HEK293 (cell line): ENCODE measurements around the gene HERC4.

ENCODE experiments used
- CTCF ChIA-PET: fragments of 350-600 bp; formaldehyde crosslinking; extraction: SDS; loops from one replicate; lab custom pipeline; 2021; ENCODE audit warnings: antibody characterized with exemption; lab: Yijun Ruan, JAX
- POLR2A ChIA-PET: fragments of 300-600 bp; formaldehyde crosslinking; extraction: SDS; loops from one replicate; lab custom pipeline; 2020; ENCODE audit warnings: antibody characterized with exemption, inconsistent platforms; lab: Yijun Ruan, JAX
- H3K27ac ChIP-seq: fragments of 200-500 bp; sonication (Bioruptor generic); 2 replicates; pipeline ENCODE4 v1.5.1; 2014; ENCODE audit warnings: low read depth, low read length, control low read depth, inconsistent platforms; ENCODE audit errors: extremely low read depth
- H3K36me3 ChIP-seq, 2 experiments: fragments of 200-500 bp in 1 of 2; sonication (Bioruptor generic) in 1 of 2; 1 replicate in 1 of 2; 2 replicates in 1 of 2; pipeline ENCODE4 v1.5.1; 2014 to 2017; ENCODE audit warnings: inconsistent platforms in 2 of 2, low read length in 2 of 2; ENCODE audit not compliant: control insufficient read depth in 2 of 2, insufficient read depth in 1 of 2
- H3K4me1 ChIP-seq: fragments of 200-500 bp; sonication (Bioruptor generic); 2 replicates; pipeline ENCODE4 v1.5.1; 2014; ENCODE audit warnings: mild to moderate bottlenecking, low read length, inconsistent platforms; ENCODE audit not compliant: control insufficient read depth, insufficient read depth
- H3K4me3 ChIP-seq: 2 replicates; pipeline ENCODE4 v1.5.1; 2011; ENCODE audit warnings: low read depth, mild to moderate bottlenecking, control low read depth, low read length, moderate library complexity
- H3K9me3 ChIP-seq: fragments of 200-500 bp; sonication (Bioruptor generic); 2 replicates; pipeline ENCODE4 v1.5.1; 2014; ENCODE audit warnings: low read depth, low read length, inconsistent platforms; ENCODE audit not compliant: control insufficient read depth, insufficient read depth
- IKZF3 ChIP-seq: fragments of 450-650 bp; IDR thresholded peaks from 2 replicates; pipeline ENCODE4 v1.5.0; 2018; ENCODE audit warnings: missing biosample characterization, mild to moderate bottlenecking, missing genetic modification characterization, moderate library complexity
- PRDM1 ChIP-seq: fragments of 450-650 bp; formaldehyde crosslinking; IDR thresholded peaks from 2 replicates; pipeline ENCODE4; 2016; ENCODE audit warnings: missing biosample characterization, missing genetic modification characterization
- SP7 ChIP-seq: fragments of 450-650 bp; formaldehyde crosslinking; IDR thresholded peaks from 2 replicates; pipeline ENCODE4 v1.5.1; 2016; ENCODE audit warnings: missing biosample characterization, missing genetic modification characterization
- ZBTB1 ChIP-seq: fragments of 450-650 bp; formaldehyde crosslinking; IDR thresholded peaks from 2 replicates; pipeline ENCODE4 v1.5.1; 2016; ENCODE audit warnings: missing biosample characterization, missing genetic modification characterization
- ZBTB20 ChIP-seq: fragments of 450-650 bp; formaldehyde crosslinking; IDR thresholded peaks from 2 replicates; pipeline ENCODE4 v1.5.1; 2016; ENCODE audit warnings: missing biosample characterization, missing genetic modification characterization
- ZBTB26 ChIP-seq: fragments of 450-650 bp; formaldehyde crosslinking; optimal IDR thresholded peaks from 2 replicates; pipeline ENCODE3; 2016; ENCODE audit warnings: missing biosample characterization, mild to moderate bottlenecking, missing genetic modification characterization
- ZEB2 ChIP-seq: fragments of 450-650 bp; formaldehyde crosslinking; IDR thresholded peaks from 2 replicates; pipeline ENCODE4 v1.5.1; 2016; ENCODE audit warnings: missing biosample characterization, missing genetic modification characterization
- ZFP37 ChIP-seq: fragments of 450-650 bp; formaldehyde crosslinking; IDR thresholded peaks from 2 replicates; pipeline ENCODE4 v1.5.1; 2016; ENCODE audit warnings: missing biosample characterization, missing genetic modification characterization
- ZNF174 ChIP-seq: fragments of 450-650 bp; formaldehyde crosslinking; IDR thresholded peaks from 2 replicates; pipeline ENCODE4 v1.5.0; 2017; ENCODE audit warnings: missing biosample characterization, mild to moderate bottlenecking, missing genetic modification characterization
- ZNF548 ChIP-seq: fragments of 450-650 bp; formaldehyde crosslinking; IDR thresholded peaks from 2 replicates; pipeline ENCODE4 v1.5.1; 2016; ENCODE audit warnings: missing biosample characterization, missing genetic modification characterization
- ZNF549 ChIP-seq: fragments of 450-650 bp; IDR thresholded peaks from 2 replicates; pipeline ENCODE4 v1.5.1; 2018; ENCODE audit warnings: missing biosample characterization, missing genetic modification characterization, mild to moderate bottlenecking, inconsistent platforms, moderate library complexity
- ZNF658 ChIP-seq: fragments of 450-650 bp; formaldehyde crosslinking; IDR thresholded peaks from 2 replicates; pipeline ENCODE4; 2016; ENCODE audit warnings: missing biosample characterization, missing genetic modification characterization
- ZNF692 ChIP-seq: fragments of 450-650 bp; formaldehyde crosslinking; IDR thresholded peaks from 2 replicates; pipeline ENCODE4 v1.5.1; 2016; ENCODE audit warnings: missing biosample characterization, missing genetic modification characterization
- ZSCAN5A ChIP-seq: fragments of 450-650 bp; formaldehyde crosslinking; IDR thresholded peaks from 2 replicates; pipeline ENCODE4 v1.5.1; 2016; ENCODE audit warnings: missing biosample characterization, missing genetic modification characterization
- TF ChIP-seq, protein P1 (sequence below): fragments of 450-650 bp; formaldehyde crosslinking; IDR thresholded peaks from 2 replicates; pipeline ENCODE4 v1.5.1; 2016; ENCODE audit warnings: missing biosample characterization, missing genetic modification characterization
- TF ChIP-seq, protein P2 (sequence below): fragments of 450-650 bp; formaldehyde crosslinking; IDR thresholded peaks from 2 replicates; pipeline ENCODE4 v1.5.1; 2016; ENCODE audit warnings: missing biosample characterization, missing genetic modification characterization
- TF ChIP-seq, protein P3 (sequence below): fragments of 450-650 bp; IDR thresholded peaks from 2 replicates; pipeline ENCODE4 v1.5.1; 2018; ENCODE audit warnings: missing biosample characterization, mild to moderate bottlenecking, missing genetic modification characterization

Gene HERC4

DNA sequence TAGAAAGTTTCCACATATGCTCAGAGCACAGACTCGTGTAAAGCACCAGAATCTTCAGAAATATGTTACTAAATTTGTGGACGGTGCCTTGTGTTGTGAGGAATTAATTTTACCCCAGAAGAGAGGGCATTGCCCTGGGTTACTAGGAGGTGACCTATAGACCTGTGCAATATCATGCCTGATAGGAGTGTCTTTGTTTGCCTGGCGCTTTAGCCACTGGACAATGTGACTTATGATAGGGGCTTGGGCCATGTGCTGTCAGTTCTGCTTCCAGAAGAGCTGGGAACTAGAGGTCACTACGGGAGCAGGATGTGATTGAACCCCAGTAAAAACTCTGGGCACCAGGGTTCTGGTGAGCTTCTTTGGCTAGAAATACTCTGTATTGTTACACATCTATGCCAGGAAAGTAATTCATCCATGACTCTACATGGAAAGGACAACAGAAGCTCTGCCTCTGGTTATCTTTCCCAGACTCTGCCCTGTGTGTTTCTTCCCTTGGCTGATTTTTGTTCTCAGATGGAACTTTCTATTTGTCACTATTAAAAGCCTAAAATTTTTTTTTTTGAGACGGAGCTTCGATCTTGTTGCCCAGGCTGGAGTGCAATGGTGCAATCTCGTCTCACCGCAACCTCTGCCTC is 115.1 kb downstream of the HERC4 start:
- no peak overlapping the region for H3K27ac ChIP-seq
- no peak overlapping the region for H3K4me3 ChIP-seq
- H3K4me1 ChIP-seq: no peaks in the 10 kb centered on the region
- TF ChIP-seq ZBTB1: no peak
- no peak for TF ChIP-seq ZFP37 (tag by site-specific recombination)
- TF ChIP-seq, protein P1, sequence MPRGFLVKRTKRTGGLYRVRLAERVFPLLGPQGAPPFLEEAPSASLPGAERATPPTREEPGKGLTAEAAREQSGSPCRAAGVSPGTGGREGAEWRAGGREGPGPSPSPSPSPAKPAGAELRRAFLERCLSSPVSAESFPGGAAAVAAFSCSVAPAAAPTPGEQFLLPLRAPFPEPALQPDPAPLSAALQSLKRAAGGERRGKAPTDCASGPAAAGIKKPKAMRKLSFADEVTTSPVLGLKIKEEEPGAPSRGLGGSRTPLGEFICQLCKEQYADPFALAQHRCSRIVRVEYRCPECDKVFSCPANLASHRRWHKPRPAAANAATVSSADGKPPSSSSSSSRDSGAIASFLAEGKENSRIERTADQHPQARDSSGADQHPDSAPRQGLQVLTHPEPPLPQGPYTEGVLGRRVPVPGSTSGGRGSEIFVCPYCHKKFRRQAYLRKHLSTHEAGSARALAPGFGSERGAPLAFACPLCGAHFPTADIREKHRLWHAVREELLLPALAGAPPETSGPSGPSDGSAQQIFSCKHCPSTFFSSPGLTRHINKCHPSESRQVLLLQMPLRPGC (tag by site-specific recombination): no peak
- TF ChIP-seq, protein P2, sequence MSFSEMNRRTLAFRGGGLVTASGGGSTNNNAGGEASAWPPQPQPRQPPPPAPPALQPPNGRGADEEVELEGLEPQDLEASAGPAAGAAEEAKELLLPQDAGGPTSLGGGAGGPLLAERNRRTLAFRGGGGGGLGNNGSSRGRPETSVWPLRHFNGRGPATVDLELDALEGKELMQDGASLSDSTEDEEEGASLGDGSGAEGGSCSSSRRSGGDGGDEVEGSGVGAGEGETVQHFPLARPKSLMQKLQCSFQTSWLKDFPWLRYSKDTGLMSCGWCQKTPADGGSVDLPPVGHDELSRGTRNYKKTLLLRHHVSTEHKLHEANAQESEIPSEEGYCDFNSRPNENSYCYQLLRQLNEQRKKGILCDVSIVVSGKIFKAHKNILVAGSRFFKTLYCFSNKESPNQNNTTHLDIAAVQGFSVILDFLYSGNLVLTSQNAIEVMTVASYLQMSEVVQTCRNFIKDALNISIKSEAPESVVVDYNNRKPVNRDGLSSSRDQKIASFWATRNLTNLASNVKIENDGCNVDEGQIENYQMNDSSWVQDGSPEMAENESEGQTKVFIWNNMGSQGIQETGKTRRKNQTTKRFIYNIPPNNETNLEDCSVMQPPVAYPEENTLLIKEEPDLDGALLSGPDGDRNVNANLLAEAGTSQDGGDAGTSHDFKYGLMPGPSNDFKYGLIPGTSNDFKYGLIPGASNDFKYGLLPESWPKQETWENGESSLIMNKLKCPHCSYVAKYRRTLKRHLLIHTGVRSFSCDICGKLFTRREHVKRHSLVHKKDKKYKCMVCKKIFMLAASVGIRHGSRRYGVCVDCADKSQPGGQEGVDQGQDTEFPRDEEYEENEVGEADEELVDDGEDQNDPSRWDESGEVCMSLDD: no peak
- TF ChIP-seq ZBTB20 (tag by site-specific recombination): no peak
- no peak for TF ChIP-seq ZNF658 (tag by site-specific recombination)
- TF ChIP-seq IKZF3 (tag by site-specific recombination): no peak
- no peak for TF ChIP-seq ZNF549 (tag by site-specific recombination)
- TF ChIP-seq ZNF692 (tag by site-specific recombination): no peak
- no peak for TF ChIP-seq ZEB2
- TF ChIP-seq, protein P3, sequence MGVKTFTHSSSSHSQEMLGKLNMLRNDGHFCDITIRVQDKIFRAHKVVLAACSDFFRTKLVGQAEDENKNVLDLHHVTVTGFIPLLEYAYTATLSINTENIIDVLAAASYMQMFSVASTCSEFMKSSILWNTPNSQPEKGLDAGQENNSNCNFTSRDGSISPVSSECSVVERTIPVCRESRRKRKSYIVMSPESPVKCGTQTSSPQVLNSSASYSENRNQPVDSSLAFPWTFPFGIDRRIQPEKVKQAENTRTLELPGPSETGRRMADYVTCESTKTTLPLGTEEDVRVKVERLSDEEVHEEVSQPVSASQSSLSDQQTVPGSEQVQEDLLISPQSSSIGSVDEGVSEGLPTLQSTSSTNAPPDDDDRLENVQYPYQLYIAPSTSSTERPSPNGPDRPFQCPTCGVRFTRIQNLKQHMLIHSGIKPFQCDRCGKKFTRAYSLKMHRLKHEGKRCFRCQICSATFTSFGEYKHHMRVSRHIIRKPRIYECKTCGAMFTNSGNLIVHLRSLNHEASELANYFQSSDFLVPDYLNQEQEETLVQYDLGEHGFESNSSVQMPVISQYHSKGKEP (tag by site-specific recombination): no peak
- TF ChIP-seq SP7 (tag by site-specific recombination): no peak
- no peak for TF ChIP-seq PRDM1
- TF ChIP-seq ZNF174 (tag by site-specific recombination): no peak
- no peak for TF ChIP-seq ZNF548 (tag by site-specific recombination)
- TF ChIP-seq ZBTB26 (tag by site-specific recombination): no peak
- TF ChIP-seq ZSCAN5A (tag by site-specific recombination): no peak
- ChIA-PET CTCF (no interaction called here), POLR2A (no interaction called here)
- H3K36me3 ChIP-seq: peaks cover 0 to 11% of the 10 kb centered on the region in 2 experiments; a peak in 1 of 3 replicates
- H3K9me3 ChIP-seq: no peaks in the 10 kb centered on the region
